ENCODE data around the gene HLA-B. TPM values are rescaled to one million over a fixed set of nuclear protein-coding genes. Genes with fewer than 3 reads are reported as not detected.

The HLA-B gene
- total and polyA plus RNA-seq, 2 donors from 2014 or later, result 1,348 to 1,532 TPM

DNA sequence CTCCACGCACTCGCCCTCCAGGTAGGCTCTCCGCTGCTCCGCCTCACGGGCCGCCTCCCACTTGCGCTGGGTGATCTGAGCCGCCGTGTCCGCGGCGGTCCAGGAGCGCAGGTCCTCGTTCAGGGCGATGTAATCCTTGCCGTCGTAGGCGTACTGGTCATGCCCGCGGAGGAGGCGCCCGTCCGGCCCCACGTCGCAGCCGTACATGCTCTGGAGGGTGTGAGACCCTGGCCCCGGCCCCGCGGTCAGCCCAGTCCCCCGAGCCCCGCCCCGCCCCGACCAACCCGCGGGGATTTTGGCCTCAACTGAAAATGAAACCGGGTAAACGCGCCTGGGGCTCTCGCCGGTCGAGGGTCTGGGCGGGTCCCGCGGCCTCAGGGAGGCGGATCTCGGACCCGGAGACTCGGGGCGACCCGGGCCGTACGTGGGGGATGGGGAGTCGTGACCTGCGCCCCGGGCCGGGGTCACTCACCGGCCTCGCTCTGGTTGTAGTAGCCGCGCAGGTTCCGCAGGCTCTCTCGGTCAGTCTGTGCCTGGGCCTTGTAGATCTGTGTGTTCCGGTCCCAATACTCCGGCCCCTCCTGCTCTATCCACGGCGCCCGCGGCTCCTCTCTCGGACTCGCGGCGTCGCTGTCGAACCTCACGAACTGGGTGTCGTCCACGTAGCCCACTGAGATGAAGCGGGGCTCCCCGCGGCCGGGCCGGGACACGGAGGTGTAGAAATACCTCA lies 598 bp downstream of the HLA-B start:
- Histone ChIP-seq H3K27me3 (ENCODE audit: control insufficient read depth, insufficient read depth, low read length) (peaks cover 7% of the 10 kb centered on the region), H3K9me3 (ENCODE audit: control insufficient read depth in 2 of 3, insufficient read depth in 1 of 3, low read length in 3 of 3) (no peaks in the 10 kb centered on the region), H3K4me1 (ENCODE audit: control insufficient read depth in 2 of 3, insufficient read depth in 2 of 3, low read depth in 1 of 3, low read length in 3 of 3) (peaks cover 0 to 12% (median 0%) of the 10 kb centered on the region in 3 donors), H3K9ac (ENCODE audit: low read length in 3 of 3) (peak overlapping the region in 2 of 3 donors; percentile 60 to 98), H3K27ac (ENCODE audit: low read depth in 2 of 2, low read length in 2 of 2) (peak overlapping the region; percentile 74 to 94), H3K4me3 (ENCODE audit: low read length in 3 of 3) (peak overlapping the region; percentile 12 to 90 (median 81)), H3K36me3 (ENCODE audit: control insufficient read depth in 2 of 3, insufficient read depth in 3 of 3, low read length in 3 of 3) (peaks cover 0 to 6% (median 3%) of the 10 kb centered on the region in 3 donors)
- TF ChIP-seq, protein P1, sequence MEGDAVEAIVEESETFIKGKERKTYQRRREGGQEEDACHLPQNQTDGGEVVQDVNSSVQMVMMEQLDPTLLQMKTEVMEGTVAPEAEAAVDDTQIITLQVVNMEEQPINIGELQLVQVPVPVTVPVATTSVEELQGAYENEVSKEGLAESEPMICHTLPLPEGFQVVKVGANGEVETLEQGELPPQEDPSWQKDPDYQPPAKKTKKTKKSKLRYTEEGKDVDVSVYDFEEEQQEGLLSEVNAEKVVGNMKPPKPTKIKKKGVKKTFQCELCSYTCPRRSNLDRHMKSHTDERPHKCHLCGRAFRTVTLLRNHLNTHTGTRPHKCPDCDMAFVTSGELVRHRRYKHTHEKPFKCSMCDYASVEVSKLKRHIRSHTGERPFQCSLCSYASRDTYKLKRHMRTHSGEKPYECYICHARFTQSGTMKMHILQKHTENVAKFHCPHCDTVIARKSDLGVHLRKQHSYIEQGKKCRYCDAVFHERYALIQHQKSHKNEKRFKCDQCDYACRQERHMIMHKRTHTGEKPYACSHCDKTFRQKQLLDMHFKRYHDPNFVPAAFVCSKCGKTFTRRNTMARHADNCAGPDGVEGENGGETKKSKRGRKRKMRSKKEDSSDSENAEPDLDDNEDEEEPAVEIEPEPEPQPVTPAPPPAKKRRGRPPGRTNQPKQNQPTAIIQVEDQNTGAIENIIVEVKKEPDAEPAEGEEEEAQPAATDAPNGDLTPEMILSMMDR (IDR thresholded peaks at IDR 0.05; ENCODE audit: borderline replicate concordance, extremely low read depth, insufficient read depth), result no peak
- FAIRE-seq, result no peak
- intact Hi-C loops (cut with DNase I), result no loop called here
- peak; percentile 33 to 86 (median 54) for DNase-seq

DNA sequence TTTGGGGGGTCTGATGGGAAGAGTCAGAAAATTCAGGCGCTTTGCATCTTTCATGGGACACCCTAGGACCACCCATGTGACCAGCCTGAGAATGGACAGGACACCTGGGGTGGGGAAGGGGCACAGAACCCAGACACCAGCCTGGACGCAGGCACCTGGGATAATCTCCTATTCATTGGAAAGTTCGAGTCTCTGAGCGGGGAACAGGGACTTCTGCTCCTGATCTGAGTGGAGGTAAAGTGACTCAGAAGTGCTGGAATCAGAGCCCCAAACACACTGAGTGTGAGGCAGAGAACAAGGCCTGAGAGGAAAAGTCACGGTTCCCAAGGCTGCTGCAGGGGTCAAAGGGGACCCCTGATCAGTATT lies 1.4 kb downstream of the HLA-B start:
- DNase-seq (no peak), FAIRE-seq (no peak)
- Histone ChIP-seq H3K4me1 (ENCODE audit: control insufficient read depth in 2 of 3, insufficient read depth in 2 of 3, low read depth in 1 of 3, low read length in 3 of 3) (peaks cover 0 to 12% (median 0%) of the 10 kb centered on the region in 3 donors), H3K4me3 (ENCODE audit: low read length in 3 of 3) (peak overlapping the region in 2 of 3 donors; percentile 20 to 90), H3K27me3 (ENCODE audit: control insufficient read depth, insufficient read depth, low read length) (peaks cover 7% of the 10 kb centered on the region), H3K9me3 (ENCODE audit: control insufficient read depth in 2 of 3, insufficient read depth in 1 of 3, low read length in 3 of 3) (no peaks in the 10 kb centered on the region), H3K9ac (ENCODE audit: low read length in 3 of 3) (peak overlapping the region in 2 of 3 donors; percentile 54 to 61), H3K36me3 (ENCODE audit: control insufficient read depth in 2 of 3, insufficient read depth in 3 of 3, low read length in 3 of 3) (peaks cover 0 to 6% (median 3%) of the 10 kb centered on the region in 3 donors), H3K27ac (ENCODE audit: low read depth in 2 of 2, low read length in 2 of 2) (peak overlapping the region in 1 of 2 donors; percentile 22)
- intact Hi-C loops (cut with DNase I), result no loop called here
- TF ChIP-seq, protein P1 (IDR thresholded peaks at IDR 0.05; ENCODE audit: borderline replicate concordance, extremely low read depth, insufficient read depth), result no peak

DNA sequence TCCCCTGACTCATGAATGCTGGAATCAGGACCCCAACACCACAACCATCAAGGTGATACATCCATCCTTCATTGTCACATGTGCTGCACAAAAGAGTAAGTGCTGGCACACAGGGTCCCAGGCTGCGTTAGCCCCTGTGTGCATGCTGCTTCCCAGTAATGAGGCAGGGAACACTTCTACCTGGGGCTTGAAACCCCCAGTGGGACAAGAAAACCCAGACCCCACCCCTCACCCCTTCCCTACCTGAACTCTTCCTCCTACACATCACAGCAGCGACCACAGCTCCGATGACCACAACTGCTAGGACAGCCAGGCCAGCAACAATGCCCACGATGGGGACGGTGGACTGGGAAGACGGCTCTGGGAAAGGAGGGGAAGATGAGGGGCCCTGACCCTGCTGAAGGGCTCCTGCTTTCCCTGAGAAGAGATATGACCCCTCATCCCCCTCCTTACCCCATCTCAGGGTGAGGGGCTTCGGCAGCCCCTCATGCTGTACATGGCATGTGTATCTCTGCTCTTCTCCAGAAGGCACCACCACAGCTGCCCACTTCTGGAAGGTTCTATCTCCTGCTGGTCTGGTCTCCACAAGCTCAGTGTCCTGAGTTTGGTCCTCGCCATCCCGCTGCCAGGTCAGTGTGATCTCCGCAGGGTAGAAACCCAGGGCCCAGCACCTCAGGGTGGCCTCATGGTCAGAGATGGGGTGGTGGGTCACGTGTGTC lies 2.0 kb downstream of the HLA-B start:
- H3K27me3 ChIP-seq (ENCODE audit: control insufficient read depth, insufficient read depth, low read length), result peaks cover 8% of the 10 kb centered on the region

More for the DNA sequence above, 2.0 kb downstream of the HLA-B start:
- intact Hi-C loops (cut with DNase I), result no loop called here
- peak overlapping the region in 1 of 2 donors; percentile 22 for H3K27ac ChIP-seq (ENCODE audit: low read depth in 2 of 2, low read length in 2 of 2)
- peaks cover 0 to 6% (median 3%) of the 10 kb centered on the region in 3 donors for H3K36me3 ChIP-seq (ENCODE audit: control insufficient read depth in 2 of 3, insufficient read depth in 3 of 3, low read length in 3 of 3)
- no peak for FAIRE-seq
- TF ChIP-seq, protein P1 (IDR thresholded peaks at IDR 0.05; ENCODE audit: borderline replicate concordance, extremely low read depth, insufficient read depth), result no peak
- no peaks in the 10 kb centered on the region for H3K9me3 ChIP-seq (ENCODE audit: control insufficient read depth in 2 of 3, insufficient read depth in 1 of 3, low read length in 3 of 3)
- no peak for DNase-seq
- peak overlapping the region in 2 of 3 donors; percentile 54 to 61 for H3K9ac ChIP-seq (ENCODE audit: low read length in 3 of 3)
- peak overlapping the region in 2 of 3 donors; percentile 20 to 90 for H3K4me3 ChIP-seq (ENCODE audit: low read length in 3 of 3)
- H3K4me1 ChIP-seq (ENCODE audit: control insufficient read depth in 2 of 3, insufficient read depth in 2 of 3, low read depth in 1 of 3, low read length in 3 of 3), result peaks cover 0 to 12% (median 0%) of the 10 kb centered on the region in 3 donors

Data from kidney (tissue), 14 donors.